Immature natural killer cell (primary cell): ENCODE data around the gene AIG1. TPM values are rescaled to one million over a fixed set of nuclear protein-coding genes. Genes with fewer than 3 reads are reported as not detected.
"Not testable (repeated sequence)": the region's sequence is repeated elsewhere in the genome, so short reads cannot be mapped to it uniquely, and the experiment has no call there.

ENCODE experiments used
- DNase-seq, 3 donors: peaks; one replicate each; pipeline ENCODE4 v3.0.0; 2022; ENCODE audit warnings: mixed read lengths in 1 of 3
- H3K27ac Mint-ChIP-seq, 6 donors: one replicate each; pipeline ENCODE4 v1.8.0; 2020; ENCODE audit warnings: mixed read lengths in 6 of 6, mild to moderate bottlenecking in 5 of 6, inconsistent platforms in 4 of 6, moderate library complexity in 3 of 6
- H3K27me3 Mint-ChIP-seq, 3 donors: one replicate each; pipeline ENCODE4 v1.8.0; 2020 to 2021; ENCODE audit warnings: low read depth in 3 of 3, mild to moderate bottlenecking in 3 of 3, mixed read lengths in 3 of 3, moderate library complexity in 3 of 3, inconsistent platforms in 1 of 3
- H3K36me3 Mint-ChIP-seq, 3 donors: one replicate each; pipeline ENCODE4 v1.8.0; 2020; ENCODE audit warnings: mixed read lengths in 3 of 3, inconsistent platforms in 2 of 3, mild to moderate bottlenecking in 2 of 3
- H3K4me1 Mint-ChIP-seq, 2 donors: one replicate each; pipeline ENCODE4 v1.8.0; 2020; ENCODE audit warnings: inconsistent platforms in 2 of 2, mild to moderate bottlenecking in 2 of 2, mixed read lengths in 2 of 2, moderate library complexity in 1 of 2
- H3K4me3 Mint-ChIP-seq, 5 donors: one replicate each; pipeline ENCODE4 v1.8.0; 2020; ENCODE audit warnings: mild to moderate bottlenecking in 5 of 5, mixed read lengths in 5 of 5, inconsistent platforms in 3 of 5, moderate library complexity in 3 of 5
- H3K9me3 Mint-ChIP-seq, 6 donors: one replicate each; pipeline ENCODE4 v1.8.0; 2020; ENCODE audit warnings: mild to moderate bottlenecking in 6 of 6, mixed read lengths in 6 of 6, inconsistent platforms in 4 of 6, moderate library complexity in 3 of 6
- polyA plus RNA-seq, 3 donors: library from polyadenylated mRNA; unstranded; fragments of 300-500 nt; fragmentation: Illumina TruSeq; gene quantifications; one replicate each; pipeline ENCODE4 v1.2.3, GENCODE V29; 2021

AIG1 gene
- polyA plus RNA-seq, 3 donors from 2014 or later, result 4.6 to 17.8 (median 12.3) TPM

DNA sequence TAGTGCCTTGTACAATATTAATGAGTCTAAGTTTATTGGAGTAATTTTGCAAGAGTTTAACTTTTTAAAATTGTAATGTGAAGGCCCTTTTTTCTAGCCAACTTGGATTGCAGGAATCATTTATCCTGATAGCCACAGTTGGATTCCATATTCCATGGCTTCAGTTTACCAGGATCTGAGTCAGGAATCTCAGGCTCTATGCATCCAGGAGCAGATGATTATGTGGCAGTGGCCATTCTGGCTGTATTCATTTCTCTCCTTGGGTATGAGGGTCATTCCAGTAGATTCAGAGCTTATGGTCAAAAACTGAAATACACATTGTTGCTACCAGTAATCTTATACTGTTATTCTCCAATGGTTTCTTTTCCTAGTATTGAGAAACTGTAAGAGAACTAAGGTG lies 2.9 kb downstream of the AIG1 start:
- DNase-seq, result no peak

DNA sequence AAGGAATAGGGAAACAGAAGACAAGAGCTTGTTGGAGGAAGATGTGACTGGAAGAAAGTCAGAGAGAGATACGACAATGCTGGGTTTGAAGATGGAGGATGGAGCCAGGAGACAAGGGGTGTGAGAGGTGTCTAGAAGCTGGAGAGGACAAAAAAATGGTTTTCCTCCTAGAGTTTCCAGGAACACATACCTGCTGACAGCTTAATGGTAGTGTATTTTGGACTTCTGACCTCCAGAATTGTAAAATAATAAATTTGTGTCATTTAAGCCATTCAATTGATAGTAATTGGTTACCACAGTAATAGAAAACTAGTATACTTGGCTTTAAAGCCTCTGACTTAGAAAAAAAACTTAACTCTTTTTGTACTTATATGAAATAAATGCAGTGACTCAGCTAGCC lies 3.6 kb downstream of the AIG1 start:
- Mint-ChIP-seq H3K4me3 (no peak overlapping the region), H3K4me1 (peaks cover 20 to 22% of the 10 kb centered on the region in 2 donors), H3K27ac (peak overlapping the region in 1 of 6 donors; percentile 17), H3K27me3 (peaks cover 13 to 17% (median 14%) of the 10 kb centered on the region in 3 donors), H3K36me3 (peaks cover 0 to 3% (median 0%) of the 10 kb centered on the region in 3 donors), H3K9me3 (no peaks in the 10 kb centered on the region)
- no peak for DNase-seq

More for the DNA sequence above, 2.9 kb downstream of the AIG1 start:
- Mint-ChIP-seq H3K4me3 (no peak overlapping the region), H3K36me3 (peaks cover 0 to 3% (median 0%) of the 10 kb centered on the region in 3 donors), H3K4me1 (peaks cover 22 to 28% of the 10 kb centered on the region in 2 donors), H3K27me3 (peaks cover 13 to 17% (median 14%) of the 10 kb centered on the region in 3 donors), H3K9me3 (no peaks in the 10 kb centered on the region), H3K27ac (no peak overlapping the region)

- DNase-seq, result no peak
- H3K4me3 Mint-ChIP-seq, result no peak overlapping the region
- no peak overlapping the region for H3K27ac Mint-ChIP-seq
- H3K9me3 Mint-ChIP-seq, result no peaks in the 10 kb centered on the region
- peaks cover 13 to 14% of the 10 kb centered on the region in 2 donors for H3K4me1 Mint-ChIP-seq
- H3K27me3 Mint-ChIP-seq, result peaks cover 11 to 15% (median 13%) of the 10 kb centered on the region in 3 donors
- H3K36me3 Mint-ChIP-seq, result peaks cover 0 to 3% (median 0%) of the 10 kb centered on the region in 3 donors
These were observed 4.4 kb downstream of the AIG1 start for GRCh38 chr6:143064951-143065683.

DNA sequence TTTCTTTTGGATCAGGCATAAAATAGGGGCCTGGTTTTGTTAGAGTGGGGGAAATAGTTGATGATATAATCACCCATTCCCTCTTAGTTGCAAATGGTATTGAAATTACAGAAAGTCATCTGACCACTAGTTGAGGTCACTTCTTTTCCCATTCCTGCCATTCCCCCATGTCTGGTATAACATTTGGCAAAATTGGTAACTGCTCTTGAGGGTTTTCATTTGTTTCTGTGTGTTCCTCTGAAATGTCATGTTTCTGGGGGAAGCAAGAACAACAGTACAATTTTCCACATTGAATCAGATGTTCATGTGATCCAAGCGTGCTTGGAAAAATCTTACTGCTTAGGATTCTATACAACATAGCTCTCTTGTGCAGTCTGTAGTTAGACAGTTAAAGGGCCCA lies 7.3 kb downstream of the AIG1 start:
- Mint-ChIP-seq H3K36me3 (peaks cover 0 to 8% (median 0%) of the 10 kb centered on the region in 3 donors), H3K27ac (no peak overlapping the region), H3K4me3 (no peak overlapping the region), H3K9me3 (no peaks in the 10 kb centered on the region), H3K4me1 (no peaks in the 10 kb centered on the region), H3K27me3 (peaks cover 0 to 3% (median 2%) of the 10 kb centered on the region in 3 donors)
- no peak for DNase-seq

DNA sequence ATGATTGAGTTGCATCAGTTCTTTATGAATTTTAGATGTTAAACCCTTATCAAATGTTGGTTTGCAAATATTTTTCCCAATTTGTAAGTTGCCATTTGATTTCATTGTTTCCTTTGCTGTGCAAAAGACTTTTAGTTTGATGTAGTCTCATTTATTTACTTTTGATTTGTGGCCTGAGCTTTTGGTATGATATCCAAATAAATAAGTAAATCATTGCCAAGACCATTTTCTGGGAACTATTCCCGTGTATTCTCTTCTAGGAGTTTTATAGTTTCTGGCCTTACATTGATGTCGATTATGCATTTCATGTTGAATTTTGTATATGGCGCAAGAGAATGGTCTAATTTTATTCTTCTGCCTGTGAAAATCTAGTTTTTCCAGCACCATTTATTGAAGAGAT lies 13.4 kb downstream of the AIG1 start:
- Mint-ChIP-seq H3K9me3 (peaks cover 0 to 2% (median 0%) of the 10 kb centered on the region in 6 donors), H3K36me3 (peaks cover 0 to 5% (median 0%) of the 10 kb centered on the region in 3 donors), H3K4me3 (no peak overlapping the region), H3K27ac (no peak overlapping the region), H3K27me3 (no peaks in the 10 kb centered on the region), H3K4me1 (no peaks in the 10 kb centered on the region)
- DNase-seq, result no peak

DNA sequence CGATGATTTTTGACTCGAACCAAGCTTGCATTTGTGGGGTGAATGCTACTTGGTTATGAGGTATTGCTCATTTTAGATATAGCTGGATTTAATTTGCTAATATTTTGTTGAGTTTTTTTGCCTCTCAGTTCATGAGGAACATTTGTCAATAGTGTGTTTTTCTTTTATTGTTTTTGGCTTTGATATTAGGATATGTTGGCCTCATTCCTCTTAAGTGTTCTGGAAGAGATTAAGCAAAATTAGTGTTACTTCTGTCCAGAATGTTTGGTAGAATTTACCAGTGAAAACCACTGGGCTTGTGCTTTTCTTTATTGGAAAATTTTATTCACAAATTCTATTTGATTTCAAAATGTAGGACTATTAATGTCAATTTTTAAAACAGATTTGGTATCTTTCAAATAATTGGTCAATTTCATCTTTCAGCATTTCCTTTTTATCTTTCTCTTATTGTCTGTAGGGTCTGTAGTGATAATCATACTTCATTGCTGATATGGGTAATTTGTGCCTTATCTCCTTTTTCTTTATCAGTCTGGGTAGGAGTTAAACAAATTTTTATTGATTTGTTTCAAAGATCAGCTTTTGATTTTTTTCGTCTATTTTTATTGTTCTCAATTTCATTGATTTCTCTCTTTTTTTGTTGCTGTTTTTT lies 14.1 kb downstream of the AIG1 start:
- Mint-ChIP-seq H3K9me3 (peaks cover 0 to 2% (median 0%) of the 10 kb centered on the region in 6 donors), H3K4me1 (no peaks in the 10 kb centered on the region), H3K36me3 (peaks cover 0 to 5% (median 0%) of the 10 kb centered on the region in 3 donors), H3K27ac (no peak overlapping the region), H3K27me3 (no peaks in the 10 kb centered on the region), H3K4me3 (no peak overlapping the region)
- DNase-seq, result no peak

DNA sequence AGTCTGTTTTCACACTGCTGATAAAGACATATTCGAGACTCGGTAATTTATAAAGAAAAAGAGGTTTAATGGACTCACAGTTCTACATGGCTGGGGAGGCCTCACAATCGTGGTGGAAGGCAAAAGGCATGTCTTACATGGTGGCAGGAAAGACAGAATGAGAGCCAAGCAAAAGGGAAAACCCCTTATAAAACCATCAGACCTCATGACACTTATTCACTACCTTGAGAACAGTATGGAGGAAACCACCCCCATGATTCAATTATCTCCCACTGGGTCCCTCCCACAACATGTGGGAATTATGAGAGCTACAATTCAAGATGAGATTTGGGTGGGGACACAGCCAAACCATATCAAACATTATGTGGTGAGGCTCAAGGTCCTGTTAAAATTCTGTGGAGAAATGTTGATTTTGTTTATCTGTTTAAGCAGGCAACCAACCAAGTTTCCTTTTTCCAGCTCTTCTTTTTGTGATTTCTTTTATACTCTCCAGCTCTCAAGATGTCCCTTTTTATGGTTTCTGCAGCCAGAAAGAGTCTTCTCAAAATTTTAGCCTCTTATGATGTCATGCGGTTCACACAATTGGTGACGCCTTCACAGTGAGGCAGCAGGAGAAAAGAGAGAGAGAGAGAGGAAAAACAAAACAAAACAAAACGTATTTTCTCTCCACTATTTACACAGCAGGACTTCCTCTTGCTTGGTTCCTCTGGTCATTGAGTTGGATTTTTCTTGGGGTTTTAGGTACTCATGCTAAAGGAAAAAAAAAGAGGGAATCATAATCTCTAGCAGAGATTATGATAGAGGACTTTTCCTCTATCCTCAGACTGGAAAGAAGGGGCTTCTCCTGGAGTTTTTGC lies 18.0 kb downstream of the AIG1 start:
- Mint-ChIP-seq H3K4me1 (no peaks in the 10 kb centered on the region), H3K27ac (no peak overlapping the region), H3K36me3 (no peaks in the 10 kb centered on the region), H3K27me3 (no peaks in the 10 kb centered on the region), H3K9me3 (peaks cover 0 to 2% (median 0%) of the 10 kb centered on the region in 6 donors), H3K4me3 (no peak overlapping the region)
- no peak for DNase-seq

GRCh38 chr6:143079325-143079640 lies 18.6 kb downstream of the AIG1 start:
- H3K36me3 Mint-ChIP-seq, result no peaks in the 10 kb centered on the region
- H3K27me3 Mint-ChIP-seq, result no peaks in the 10 kb centered on the region
- H3K4me1 Mint-ChIP-seq, result no peaks in the 10 kb centered on the region
- H3K4me3 Mint-ChIP-seq, result no peak overlapping the region
- H3K9me3 Mint-ChIP-seq, result peaks cover 0 to 2% (median 0%) of the 10 kb centered on the region in 6 donors
- DNase-seq, result no peak
- no peak overlapping the region for H3K27ac Mint-ChIP-seq

DNA sequence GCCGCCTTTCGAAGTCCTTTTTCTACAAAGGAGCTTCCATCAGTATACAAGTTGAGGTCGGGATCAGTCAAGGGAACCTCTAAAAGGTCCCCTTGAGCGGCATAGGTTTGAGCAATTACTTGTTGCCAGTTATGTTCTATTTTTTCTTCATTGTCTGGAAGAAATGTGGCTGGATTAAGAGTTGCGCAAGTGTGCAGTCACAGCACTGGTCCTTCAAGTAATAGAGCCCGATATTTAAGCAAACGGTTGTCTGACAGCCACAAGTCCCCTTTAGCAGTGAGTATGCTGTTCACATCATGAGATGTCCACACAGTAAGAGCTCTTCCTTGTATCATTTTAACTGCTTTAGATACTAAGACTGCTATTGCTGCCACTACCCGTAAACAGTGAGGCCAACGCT lies 21.6 kb downstream of the AIG1 start:
- not testable (repeated sequence) for H3K4me1 Mint-ChIP-seq, H3K9me3 Mint-ChIP-seq, H3K4me3 Mint-ChIP-seq, DNase-seq, H3K27me3 Mint-ChIP-seq, H3K36me3 Mint-ChIP-seq, H3K27ac Mint-ChIP-seq

GRCh38 chr6:143084019-143084418 lies 23.3 kb downstream of the AIG1 start:
- not testable (repeated sequence) for H3K4me1 Mint-ChIP-seq, H3K27me3 Mint-ChIP-seq, H3K9me3 Mint-ChIP-seq, H3K27ac Mint-ChIP-seq, H3K36me3 Mint-ChIP-seq, H3K4me3 Mint-ChIP-seq, DNase-seq

- H3K27ac Mint-ChIP-seq, H3K27me3 Mint-ChIP-seq, DNase-seq, H3K9me3 Mint-ChIP-seq, H3K36me3 Mint-ChIP-seq, H3K4me3 Mint-ChIP-seq, H3K4me1 Mint-ChIP-seq: not testable (repeated sequence)
These were observed 26.6 kb downstream of the AIG1 start for GRCh38 chr6:143087335-143087734.

DNA sequence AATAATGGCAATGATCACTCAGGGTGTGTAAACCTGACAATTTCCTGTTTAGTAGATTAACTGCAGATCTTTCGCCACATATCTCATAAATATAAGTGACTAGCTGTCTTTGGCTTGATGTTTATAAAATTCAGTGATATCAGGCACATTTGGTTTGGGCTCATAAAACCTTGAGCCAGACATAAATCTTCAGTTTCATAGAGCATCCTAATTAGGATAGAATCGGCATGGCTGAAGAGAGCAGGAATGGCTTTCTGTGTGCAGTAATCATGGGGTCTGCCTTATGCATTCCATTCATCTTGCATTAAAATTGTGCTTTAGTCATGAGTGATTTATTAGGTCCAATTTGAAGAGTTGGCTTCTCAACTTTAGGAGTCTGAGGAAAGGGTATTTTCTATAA lies 27.2 kb downstream of the AIG1 start:
- DNase-seq, result no peak
- H3K27me3 Mint-ChIP-seq, result no peaks in the 10 kb centered on the region
- no peak overlapping the region for H3K27ac Mint-ChIP-seq
- no peaks in the 10 kb centered on the region for H3K36me3 Mint-ChIP-seq
- H3K4me1 Mint-ChIP-seq, result no peaks in the 10 kb centered on the region
- H3K9me3 Mint-ChIP-seq, result no peaks in the 10 kb centered on the region
- H3K4me3 Mint-ChIP-seq, result no peak overlapping the region

- Mint-ChIP-seq H3K9me3 (no peaks in the 10 kb centered on the region), H3K4me1 (no peaks in the 10 kb centered on the region), H3K27ac (no peak overlapping the region), H3K27me3 (peaks cover 0 to 1% (median 0%) of the 10 kb centered on the region in 3 donors), H3K4me3 (no peak overlapping the region), H3K36me3 (peaks cover 0 to 4% (median 0%) of the 10 kb centered on the region in 3 donors)
- no peak for DNase-seq
These were observed 29.8 kb downstream of the AIG1 start for GRCh38 chr6:143090314-143091044.
